GM18519 (cell line): ENCODE results near the gene HERPUD2.
"Not testable (repeated sequence)": the region's sequence is repeated elsewhere in the genome, so short reads cannot be mapped to it uniquely, and the experiment has no call there.

ENCODE experiments used
- ATAC-seq: cut with Tn5 transposase; IDR thresholded peaks from one replicate; pipeline ENCODE4 v1.9.1; 2021; ENCODE audit warnings: mild to moderate bottlenecking, moderate library complexity; ENCODE audit not compliant: unreplicated experiment, low FRiP score

HERPUD2 gene

GRCh38 chr7:35681231-35682029, 13.5 kb downstream of the HERPUD2 start:
- ATAC-seq: no peak

- ATAC-seq: no peak
Observed at GRCh38 chr7:35680403-35681013, 14.4 kb downstream of the HERPUD2 start.

GRCh38 chr7:35677582-35678356, 17.2 kb downstream of the HERPUD2 start:
- ATAC-seq: no peak

GRCh38 chr7:35676211-35676610, 18.7 kb downstream of the HERPUD2 start:
- ATAC-seq: no peak

GRCh38 chr7:35670856-35671569, 23.9 kb downstream of the HERPUD2 start:
- ATAC-seq: no peak

GRCh38 chr7:35660411-35660810, 34.5 kb downstream of the HERPUD2 start:
- ATAC-seq: not testable (repeated sequence)

GRCh38 chr7:35658606-35659201, 36.2 kb downstream of the HERPUD2 start:
- no peak for ATAC-seq

- ATAC-seq: no peak
Observed at GRCh38 chr7:35657125-35657524, 37.8 kb downstream of the HERPUD2 start.

- not testable (repeated sequence) for ATAC-seq
Observed at GRCh38 chr7:35654558-35654957, 40.4 kb downstream of the HERPUD2 start.

- no peak for ATAC-seq
Observed at GRCh38 chr7:35652124-35652523, 42.8 kb downstream of the HERPUD2 start.

GRCh38 chr7:35650751-35651150, 44.2 kb downstream of the HERPUD2 start:
- no peak for ATAC-seq

- no peak for ATAC-seq
Observed at GRCh38 chr7:35649711-35650110, 45.2 kb downstream of the HERPUD2 start.

- ATAC-seq: no peak
Observed at GRCh38 chr7:35648367-35648766, 46.6 kb downstream of the HERPUD2 start.

GRCh38 chr7:35647171-35647574, 47.8 kb downstream of the HERPUD2 start:
- no peak for ATAC-seq

- ATAC-seq: no peak
Observed at GRCh38 chr7:35646289-35647023, 48.5 kb downstream of the HERPUD2 start.

- ATAC-seq: no peak
Observed at GRCh38 chr7:35645691-35646090, 49.2 kb downstream of the HERPUD2 start.

- no peak for ATAC-seq
Observed at GRCh38 chr7:35630024-35630972, 64.6 kb downstream of the HERPUD2 start.
